ENCODE results near the gene PHLPP1. TPM values are rescaled to one million over a fixed set of nuclear protein-coding genes. Genes with fewer than 3 reads are reported as not detected.

Gene PHLPP1
- total and polyA plus RNA-seq, 9 of the 15 experiments (the other 6 are each of a cell fraction or from before 2014, with no cell fraction given): 0.56 to 9.0 (median 4.5) TPM

DNA sequence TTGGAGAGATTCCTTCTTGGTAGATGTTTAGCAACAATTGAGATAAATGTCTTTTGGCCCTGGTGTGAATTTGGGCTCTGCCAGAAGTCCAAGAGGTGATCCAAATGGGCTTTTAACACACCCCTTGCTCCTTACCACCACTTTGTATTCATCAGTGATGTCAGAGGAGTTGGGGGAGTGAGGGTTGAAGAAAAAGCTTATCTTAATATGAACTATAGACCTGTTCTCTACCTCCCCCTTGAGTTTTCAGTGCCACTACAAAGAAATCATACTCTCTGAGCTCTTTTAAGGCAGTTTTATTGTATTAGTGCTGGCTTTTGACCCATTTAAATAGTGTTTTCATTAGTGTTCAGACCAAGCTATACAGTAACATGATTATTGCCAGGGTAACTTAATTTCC, 229.1 kb downstream of the PHLPP1 start (continued):
- TF ChIP-seq RBBP5 (IDR thresholded peaks at IDR 0.05; ENCODE audit: borderline replicate concordance, insufficient read depth, low read length, poor library complexity, severe bottlenecking): no peak
- TF ChIP-seq ZNF785 (CRISPR knock-in tag; IDR thresholded peaks at IDR 0.05): no peak
- TF ChIP-seq CBFB (CRISPR knock-in tag; IDR thresholded peaks at IDR 0.05): no peak
- TF ChIP-seq NCOA1 (IDR thresholded peaks at IDR 0.05; ENCODE audit: low read depth): no peak
- TF ChIP-seq HCFC1 (IDR thresholded peaks at IDR 0.05; ENCODE audit: low read depth, low read length): no peak
- TF ChIP-seq, protein P1, sequence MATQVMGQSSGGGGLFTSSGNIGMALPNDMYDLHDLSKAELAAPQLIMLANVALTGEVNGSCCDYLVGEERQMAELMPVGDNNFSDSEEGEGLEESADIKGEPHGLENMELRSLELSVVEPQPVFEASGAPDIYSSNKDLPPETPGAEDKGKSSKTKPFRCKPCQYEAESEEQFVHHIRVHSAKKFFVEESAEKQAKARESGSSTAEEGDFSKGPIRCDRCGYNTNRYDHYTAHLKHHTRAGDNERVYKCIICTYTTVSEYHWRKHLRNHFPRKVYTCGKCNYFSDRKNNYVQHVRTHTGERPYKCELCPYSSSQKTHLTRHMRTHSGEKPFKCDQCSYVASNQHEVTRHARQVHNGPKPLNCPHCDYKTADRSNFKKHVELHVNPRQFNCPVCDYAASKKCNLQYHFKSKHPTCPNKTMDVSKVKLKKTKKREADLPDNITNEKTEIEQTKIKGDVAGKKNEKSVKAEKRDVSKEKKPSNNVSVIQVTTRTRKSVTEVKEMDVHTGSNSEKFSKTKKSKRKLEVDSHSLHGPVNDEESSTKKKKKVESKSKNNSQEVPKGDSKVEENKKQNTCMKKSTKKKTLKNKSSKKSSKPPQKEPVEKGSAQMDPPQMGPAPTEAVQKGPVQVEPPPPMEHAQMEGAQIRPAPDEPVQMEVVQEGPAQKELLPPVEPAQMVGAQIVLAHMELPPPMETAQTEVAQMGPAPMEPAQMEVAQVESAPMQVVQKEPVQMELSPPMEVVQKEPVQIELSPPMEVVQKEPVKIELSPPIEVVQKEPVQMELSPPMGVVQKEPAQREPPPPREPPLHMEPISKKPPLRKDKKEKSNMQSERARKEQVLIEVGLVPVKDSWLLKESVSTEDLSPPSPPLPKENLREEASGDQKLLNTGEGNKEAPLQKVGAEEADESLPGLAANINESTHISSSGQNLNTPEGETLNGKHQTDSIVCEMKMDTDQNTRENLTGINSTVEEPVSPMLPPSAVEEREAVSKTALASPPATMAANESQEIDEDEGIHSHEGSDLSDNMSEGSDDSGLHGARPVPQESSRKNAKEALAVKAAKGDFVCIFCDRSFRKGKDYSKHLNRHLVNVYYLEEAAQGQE (IDR thresholded peaks at IDR 0.05; ENCODE audit: borderline replicate concordance): peak; percentile 23; the same call in 1 of the 2 replicates
- TF ChIP-seq, protein P1 (CRISPR knock-in tag; IDR thresholded peaks at IDR 0.05; ENCODE audit: low read depth): no peak
- no peak for TF ChIP-seq EGR1 (conservative IDR thresholded peaks at IDR 0.05)
